ENCODE results near the gene SORBS1.

GRCh38 chr10:95462740-95463667, 98.2 kb downstream of the SORBS1 start:
- no peak for TF ChIP-seq CTCF (IDR thresholded peaks at IDR 0.05; ENCODE audit: poor library complexity, severe bottlenecking)
- TF ChIP-seq TAF1 (IDR thresholded peaks at IDR 0.05; ENCODE audit: low read depth), result no peak
- TF ChIP-seq EZH2 (IDR thresholded peaks at IDR 0.05; ENCODE audit: borderline replicate concordance, insufficient read depth, low read length, poor library complexity, severe bottlenecking), result no peak

All from neural cell (in vitro differentiated cells).